DOHH2 (cell line): ENCODE results near the gene SMG6.

Source experiments
- EZH2phosphoT487 ChIP-seq: fragments of 200-600 bp; sonication (generic); IDR thresholded peaks from 2 replicates; pipeline ENCODE4 v1.6.1; 2017; ENCODE audit warnings: borderline replicate concordance, mild to moderate bottlenecking, antibody characterized with exemption, low read length, moderate library complexity, mixed read lengths
- TF ChIP-seq, protein P1 (sequence below): fragments of 200-600 bp; sonication (generic); IDR thresholded peaks from one replicate; pipeline ENCODE4 v1.5.1; 2014; ENCODE audit warnings: antibody characterized with exemption, mild to moderate bottlenecking, low read depth, low read length; ENCODE audit not compliant: poor library complexity, severe bottlenecking

DNA sequence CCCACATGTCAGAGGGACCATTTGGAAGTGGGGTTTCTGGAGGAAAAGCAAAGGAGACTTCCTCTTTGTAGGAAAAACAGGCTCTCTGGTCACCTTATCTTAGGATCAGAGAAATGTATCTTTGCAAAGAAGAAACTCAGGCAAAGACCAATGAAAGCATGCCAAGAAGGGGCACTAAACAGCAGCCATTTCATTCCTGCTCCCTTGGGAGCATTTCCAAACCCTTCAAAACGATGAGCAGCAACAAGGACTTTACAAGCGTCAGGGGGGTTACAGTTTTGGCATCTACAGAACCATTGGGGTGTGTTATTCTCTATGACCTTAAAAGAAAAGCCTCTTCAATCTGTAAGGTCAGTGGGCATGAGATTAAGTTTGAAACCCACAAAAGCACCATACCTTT is 122.8 kb downstream of the SMG6 start:
- TF ChIP-seq, protein P1, sequence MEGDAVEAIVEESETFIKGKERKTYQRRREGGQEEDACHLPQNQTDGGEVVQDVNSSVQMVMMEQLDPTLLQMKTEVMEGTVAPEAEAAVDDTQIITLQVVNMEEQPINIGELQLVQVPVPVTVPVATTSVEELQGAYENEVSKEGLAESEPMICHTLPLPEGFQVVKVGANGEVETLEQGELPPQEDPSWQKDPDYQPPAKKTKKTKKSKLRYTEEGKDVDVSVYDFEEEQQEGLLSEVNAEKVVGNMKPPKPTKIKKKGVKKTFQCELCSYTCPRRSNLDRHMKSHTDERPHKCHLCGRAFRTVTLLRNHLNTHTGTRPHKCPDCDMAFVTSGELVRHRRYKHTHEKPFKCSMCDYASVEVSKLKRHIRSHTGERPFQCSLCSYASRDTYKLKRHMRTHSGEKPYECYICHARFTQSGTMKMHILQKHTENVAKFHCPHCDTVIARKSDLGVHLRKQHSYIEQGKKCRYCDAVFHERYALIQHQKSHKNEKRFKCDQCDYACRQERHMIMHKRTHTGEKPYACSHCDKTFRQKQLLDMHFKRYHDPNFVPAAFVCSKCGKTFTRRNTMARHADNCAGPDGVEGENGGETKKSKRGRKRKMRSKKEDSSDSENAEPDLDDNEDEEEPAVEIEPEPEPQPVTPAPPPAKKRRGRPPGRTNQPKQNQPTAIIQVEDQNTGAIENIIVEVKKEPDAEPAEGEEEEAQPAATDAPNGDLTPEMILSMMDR, result no peak
- no peak for TF ChIP-seq EZH2phosphoT487
